GM19372 (cell line): ENCODE data around the gene NUDT3.

Source experiments
- ATAC-seq: cut with Tn5 transposase; IDR thresholded peaks from one replicate; pipeline ENCODE4 v1.9.1; 2021; ENCODE audit warnings: mild to moderate bottlenecking, low read depth, moderate library complexity; ENCODE audit not compliant: unreplicated experiment

Gene NUDT3

DNA sequence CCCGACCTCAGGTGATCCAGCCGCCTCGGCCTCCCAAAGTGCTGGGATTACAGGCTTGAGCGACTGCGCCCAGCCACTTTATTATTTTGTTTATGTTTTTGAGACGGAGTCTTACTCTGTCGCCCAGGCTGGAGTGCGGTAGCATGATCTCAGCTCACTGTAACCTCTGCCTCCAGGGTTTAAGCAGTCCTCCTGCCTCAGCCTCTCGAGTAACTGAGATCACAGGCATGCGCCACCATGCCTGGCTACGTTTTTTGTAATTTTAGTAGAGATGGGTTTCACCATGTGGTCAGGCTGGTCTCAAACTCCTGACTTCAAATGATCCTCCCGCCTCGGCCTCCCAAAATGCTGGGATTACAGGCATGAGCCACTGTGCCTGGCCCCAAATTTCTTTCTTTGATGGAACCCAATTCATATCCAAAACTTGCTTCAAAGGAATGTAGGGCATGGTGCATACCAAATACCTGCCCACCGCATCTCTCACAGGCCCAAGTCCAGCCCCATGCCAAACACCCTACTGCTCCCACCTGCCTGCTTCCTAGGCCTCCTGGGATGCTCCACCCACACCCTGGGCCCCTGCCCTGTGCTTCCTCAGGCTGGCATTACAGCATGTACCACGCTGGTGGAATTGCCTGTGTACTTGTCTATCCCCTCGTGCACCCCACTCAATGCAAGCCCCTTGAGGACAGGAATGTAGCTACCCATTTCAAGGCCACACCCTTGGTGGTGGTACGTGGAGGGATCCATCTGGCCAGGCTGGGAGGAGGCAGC, 160.7 kb downstream of the NUDT3 start:
- no peak for ATAC-seq

DNA sequence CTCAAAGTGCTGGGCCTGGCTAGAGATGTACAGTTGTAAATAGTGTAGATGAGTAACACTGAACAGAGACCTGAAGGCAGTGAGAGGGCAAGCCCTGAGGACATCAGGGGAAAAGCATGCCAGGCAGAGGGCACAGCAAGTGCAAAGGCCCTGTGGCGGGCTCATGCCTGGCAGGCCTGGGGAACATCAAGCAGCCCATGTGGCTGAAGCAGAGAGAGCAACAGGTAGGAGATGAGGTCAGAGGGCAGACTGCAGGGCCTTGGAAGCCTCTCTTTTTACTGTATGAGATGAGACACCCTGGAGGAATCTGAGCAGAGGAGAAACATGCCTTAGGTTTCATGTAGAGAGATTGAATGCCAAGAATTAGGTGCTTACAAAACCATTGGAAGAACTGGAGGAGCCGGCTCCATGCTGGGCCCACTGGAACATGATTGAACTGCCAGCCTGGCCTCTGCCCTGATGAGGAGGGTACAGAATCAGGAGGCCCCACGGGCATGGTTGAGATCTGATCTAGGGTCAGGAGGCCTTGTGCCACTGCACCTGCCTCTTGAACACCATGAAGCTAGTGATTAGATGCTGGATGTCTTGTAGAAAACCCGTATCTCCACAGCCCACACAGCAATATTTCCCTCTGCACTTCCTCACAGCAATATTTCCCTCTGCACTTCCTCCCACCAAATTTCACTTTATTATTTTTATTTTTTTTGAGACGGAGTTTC, 161.7 kb downstream of the NUDT3 start:
- ATAC-seq: no peak

DNA sequence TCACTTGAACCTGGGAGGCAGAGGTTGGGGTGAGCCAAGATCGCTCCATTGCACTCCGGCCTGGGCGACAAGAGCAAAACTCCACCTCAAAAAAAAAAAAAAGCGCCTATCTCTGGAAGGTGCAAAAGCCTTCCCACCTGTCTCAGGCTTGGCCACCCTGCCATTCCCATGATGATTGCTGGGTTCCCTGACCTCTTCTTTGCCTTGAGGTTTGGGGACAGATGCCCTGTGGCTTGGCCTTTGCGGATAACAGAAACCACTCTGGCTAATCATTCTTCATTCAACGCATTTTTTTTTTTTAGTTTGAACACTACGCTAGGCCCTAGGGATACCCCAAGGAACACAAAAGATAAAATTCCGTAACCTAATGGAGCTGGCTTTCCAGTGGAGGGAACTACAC, 162.6 kb downstream of the NUDT3 start:
- no peak for ATAC-seq
